Osteoblast (primary cell): ENCODE data around the gene ZNF608. TPM values are rescaled to one million over a fixed set of nuclear protein-coding genes. Genes with fewer than 3 reads are reported as not detected.
A peak's percentile ranks its signal among the peaks of the same experiment; 100 is the strongest.

Experiments
- DNase-seq: peaks from one replicate; pipeline ENCODE4 v3.0.0; 2011; ENCODE audit warnings: low spot score, mixed read lengths; ENCODE audit not compliant: insufficient read length; ENCODE audit errors: missing footprints
- H2AFZ ChIP-seq: 2 replicates; pipeline ENCODE4 v1.6.0; 2011; ENCODE audit warnings: mild to moderate bottlenecking, low read length
- H3K27ac ChIP-seq: 2 replicates; pipeline ENCODE4 v1.5.1; 2011; ENCODE audit warnings: mild to moderate bottlenecking, low read depth, low read length, moderate library complexity
- H3K27me3 ChIP-seq: 2 replicates; pipeline ENCODE4 v1.6.0; 2012; ENCODE audit warnings: mild to moderate bottlenecking, control low read depth, inconsistent platforms, low read length, moderate library complexity; ENCODE audit not compliant: insufficient read depth
- H3K36me3 ChIP-seq: 2 replicates; pipeline ENCODE4 v1.5.1; 2011; ENCODE audit warnings: mild to moderate bottlenecking, low read length, control low read depth, moderate library complexity; ENCODE audit not compliant: insufficient read depth
- H3K4me1 ChIP-seq: 2 replicates; pipeline ENCODE4 v1.5.1; 2011; ENCODE audit warnings: mild to moderate bottlenecking, low read length, control low read depth, moderate library complexity; ENCODE audit not compliant: insufficient read depth
- H3K4me2 ChIP-seq: 2 replicates; pipeline ENCODE4 v1.6.0; 2011; ENCODE audit warnings: mild to moderate bottlenecking, low read length; ENCODE audit not compliant: insufficient read depth
- H3K4me3 ChIP-seq: fragments of 200-600 bp; sonication (generic); 3 replicates; pipeline ENCODE4 v1.5.1; 2012; ENCODE audit warnings: mild to moderate bottlenecking, low read length, inconsistent platforms; ENCODE audit not compliant: insufficient read depth
- H3K79me2 ChIP-seq: 2 replicates; pipeline ENCODE4 v1.6.0; 2012; ENCODE audit warnings: mild to moderate bottlenecking, low read length, control low read depth, inconsistent platforms; ENCODE audit not compliant: insufficient read depth
- H3K9me3 ChIP-seq: 2 replicates; pipeline ENCODE4 v1.5.1; 2011; ENCODE audit warnings: low read depth, low read length, control low read depth
- H4K20me1 ChIP-seq: 2 replicates; pipeline ENCODE4 v1.6.0; 2012; ENCODE audit warnings: mild to moderate bottlenecking, low read length, control low read depth; ENCODE audit not compliant: insufficient read depth
- CTCF ChIP-seq: IDR thresholded peaks from 2 replicates; pipeline ENCODE4 v1.5.1; 2011; ENCODE audit warnings: mild to moderate bottlenecking, low read depth, low read length, moderate library complexity; ENCODE audit errors: extremely low read depth
- total RNA-seq: library from RNA; depleted of rRNA; stranded (reverse); fragments of >200 nt; gene quantifications from 2 replicates; pipeline ENCODE4 v1.2.3, GENCODE V29; 2012

Gene ZNF608
- total RNA-seq, 1 donor = 11.6 TPM

DNA sequence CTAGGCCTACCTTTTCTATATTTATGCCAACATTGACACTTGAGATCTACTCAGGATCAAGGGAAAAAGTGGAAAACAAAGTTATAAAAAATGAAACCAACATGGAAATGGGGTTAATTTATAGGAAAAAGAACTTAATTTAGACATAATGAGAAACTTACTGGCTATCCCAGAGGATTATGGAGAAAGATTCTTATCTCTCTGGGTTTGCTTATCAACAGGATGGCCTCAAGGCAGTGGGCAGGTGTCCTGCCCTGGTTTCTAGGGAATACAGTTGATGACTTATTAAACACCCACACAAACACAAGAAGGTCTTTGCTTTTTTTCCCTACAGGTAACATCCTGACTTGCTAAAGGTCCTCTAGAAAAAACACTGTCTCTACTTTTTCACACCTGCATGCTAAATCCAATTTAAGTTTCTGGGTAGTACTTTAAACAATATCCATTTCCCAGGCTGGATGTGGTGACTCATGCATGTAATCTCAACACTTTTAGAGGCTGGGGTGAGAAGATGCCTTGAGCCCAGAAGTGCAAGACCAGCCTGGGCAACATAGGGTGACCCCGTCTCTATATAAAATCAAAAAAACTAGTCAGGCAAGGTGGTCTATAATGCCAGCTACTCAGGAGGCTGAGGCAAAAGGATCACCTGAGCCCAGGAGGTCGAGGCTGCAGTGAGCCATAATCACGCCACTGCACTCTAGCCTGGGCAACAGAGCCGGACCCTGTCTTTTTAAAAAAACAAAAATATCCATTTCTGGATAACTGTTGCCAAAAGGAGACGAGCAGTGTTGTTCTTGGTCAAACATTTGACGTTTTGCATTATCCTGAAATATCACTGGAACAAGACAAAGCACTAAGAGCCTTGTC lies 6.6 kb upstream of the ZNF608 start:
- DNase-seq = no peak
- no peaks in the 10 kb centered on the region for H3K9me3 ChIP-seq
- H2AFZ ChIP-seq = no peak overlapping the region
- TF ChIP-seq CTCF = no peak
- H3K27ac ChIP-seq = no peak overlapping the region
- H3K4me1 ChIP-seq = peaks cover 8% of the 10 kb centered on the region
- H3K4me3 ChIP-seq = no peak overlapping the region
- H3K79me2 ChIP-seq = no peaks in the 10 kb centered on the region
- no peaks in the 10 kb centered on the region for H4K20me1 ChIP-seq
- H3K4me2 ChIP-seq = no peak overlapping the region
- H3K27me3 ChIP-seq = no peaks in the 10 kb centered on the region
- H3K36me3 ChIP-seq = no peaks in the 10 kb centered on the region

- H2AFZ ChIP-seq = no peak overlapping the region
- no peaks in the 10 kb centered on the region for H3K27me3 ChIP-seq
- no peak overlapping the region for H3K27ac ChIP-seq
- no peak for DNase-seq
- H3K9me3 ChIP-seq = no peaks in the 10 kb centered on the region
- no peak overlapping the region for H3K4me3 ChIP-seq
- no peak for TF ChIP-seq CTCF
- H3K79me2 ChIP-seq = no peaks in the 10 kb centered on the region
- H3K36me3 ChIP-seq = no peaks in the 10 kb centered on the region
- peaks cover 14% of the 10 kb centered on the region for H3K4me1 ChIP-seq
- H3K4me2 ChIP-seq = no peak overlapping the region
- H4K20me1 ChIP-seq = no peaks in the 10 kb centered on the region
Observed at GRCh38 chr5:124751031-124751430, 4.6 kb upstream of the ZNF608 start.

DNA sequence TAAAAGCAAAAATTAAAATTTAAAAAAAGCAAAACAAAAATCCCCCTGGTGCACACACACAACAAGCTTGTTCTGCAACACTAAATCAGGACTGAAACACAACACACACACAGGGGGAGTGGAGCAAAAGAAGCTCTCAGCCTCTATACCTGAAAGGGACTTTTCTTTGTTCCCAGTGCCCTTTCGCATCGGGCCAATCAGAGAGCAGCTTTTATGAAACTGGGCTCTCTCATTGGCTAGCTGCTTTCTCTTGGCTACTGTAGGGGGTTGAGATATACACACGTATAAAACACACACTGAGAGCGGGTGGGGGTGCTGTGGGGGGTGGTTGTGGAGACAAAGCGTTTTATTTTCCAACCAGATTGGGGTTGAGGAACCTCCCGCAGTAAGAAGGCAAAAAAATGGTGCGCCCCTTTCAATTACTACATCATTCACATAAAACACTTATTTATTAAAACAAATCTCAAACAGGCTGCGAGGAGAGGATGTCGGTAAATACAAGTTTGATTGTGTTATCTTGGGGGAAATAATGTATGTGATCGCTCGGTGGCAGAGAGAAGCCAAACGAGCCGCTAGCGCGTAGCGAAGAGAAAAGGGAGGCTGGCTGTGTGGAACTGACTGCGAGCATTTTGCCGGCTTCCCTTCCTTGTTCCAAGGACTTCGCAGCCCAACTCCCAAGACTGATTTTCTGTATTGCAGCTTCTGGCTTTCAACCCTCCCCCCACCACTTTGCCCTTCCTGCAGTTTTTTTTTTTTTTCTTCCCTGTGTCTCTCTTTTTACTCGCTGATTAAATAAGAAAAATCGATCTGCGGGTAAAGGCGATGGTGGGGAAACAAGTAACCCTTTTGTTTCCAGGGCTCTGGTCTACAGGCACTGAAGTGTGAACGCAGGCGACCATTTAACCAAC lies 2.5 kb upstream of the ZNF608 start:
- DNase-seq = peak; percentile 86
- no peak for TF ChIP-seq CTCF

More for the DNA sequence above, 2.5 kb upstream of the ZNF608 start:
- H3K4me1 ChIP-seq = peaks cover 26% of the 10 kb centered on the region
- H2AFZ ChIP-seq = peak overlapping the region; percentile 94
- no peaks in the 10 kb centered on the region for H4K20me1 ChIP-seq
- peak overlapping the region; percentile 77 for H3K27ac ChIP-seq
- H3K4me2 ChIP-seq = peak overlapping the region; percentile 99
- H3K4me3 ChIP-seq = peak overlapping the region; percentile 79
- H3K27me3 ChIP-seq = peaks cover 13% of the 10 kb centered on the region
- H3K79me2 ChIP-seq = peaks cover 4% of the 10 kb centered on the region
- no peaks in the 10 kb centered on the region for H3K36me3 ChIP-seq
- no peaks in the 10 kb centered on the region for H3K9me3 ChIP-seq
